GM10266 (cell line): Measurements from ENCODE around the gene CLEC16A.
A peak's percentile ranks its signal among the peaks of the same experiment; 100 is the strongest.

ENCODE experiments used
- DNase-seq: peaks from one replicate; pipeline ENCODE4 v3.0.0; 2012; ENCODE audit errors: extremely low spot score
- CTCF ChIP-seq: IDR thresholded peaks from 2 replicates; pipeline ENCODE4 v1.5.1; 2012; ENCODE audit warnings: mild to moderate bottlenecking, low read depth; ENCODE audit not compliant: control insufficient read depth, insufficient read depth; ENCODE audit errors: missing control alignments

Gene CLEC16A

GRCh38 chr16:11091021-11091785 lies 146.8 kb downstream of the CLEC16A start:
- no peak for TF ChIP-seq CTCF
- DNase-seq, result no peak

GRCh38 chr16:11092788-11093571 lies 148.6 kb downstream of the CLEC16A start:
- DNase-seq, result no peak
- TF ChIP-seq CTCF, result no peak

GRCh38 chr16:11093572-11094074 lies 149.3 kb downstream of the CLEC16A start:
- no peak for DNase-seq
- TF ChIP-seq CTCF, result no peak

GRCh38 chr16:11094075-11094856 lies 149.9 kb downstream of the CLEC16A start:
- peak; percentile 66 for DNase-seq

GRCh38 chr16:11094857-11095565 lies 150.6 kb downstream of the CLEC16A start:
- TF ChIP-seq CTCF, result no peak
- peak; percentile 53 for DNase-seq

More at GRCh38 chr16:11094075-11094856, 149.9 kb downstream of the CLEC16A start:
- no peak for TF ChIP-seq CTCF

GRCh38 chr16:11095935-11096334 lies 151.6 kb downstream of the CLEC16A start:
- TF ChIP-seq CTCF, result no peak
- no peak for DNase-seq
